HUES6 (cell line): ENCODE data around the gene KLHL20.
"Not testable (repeated sequence)": the region's sequence is repeated elsewhere in the genome, so short reads cannot be mapped to it uniquely, and the experiment has no call there.

Source experiments
- H3K27ac ChIP-seq: 2 replicates; pipeline ENCODE4 v1.7.0; 2013; ENCODE audit warnings: low read depth, mild to moderate bottlenecking, low read length, inconsistent platforms
- H3K27me3 ChIP-seq: 2 replicates; pipeline ENCODE4 v1.6.1; 2013; ENCODE audit warnings: low read length; ENCODE audit not compliant: control insufficient read depth, insufficient read depth
- H3K36me3 ChIP-seq: 2 replicates; pipeline ENCODE4 v1.6.1; 2013; ENCODE audit warnings: low read length; ENCODE audit not compliant: control insufficient read depth, insufficient read depth
- H3K4me1 ChIP-seq: 2 replicates; pipeline ENCODE4 v1.6.1; 2013; ENCODE audit warnings: low read length; ENCODE audit not compliant: control insufficient read depth, insufficient read depth
- H3K4me3 ChIP-seq: 2 replicates; pipeline ENCODE4 v1.5.1; 2013; ENCODE audit warnings: low read depth, low read length
- H3K9ac ChIP-seq: one replicate; pipeline ENCODE4 v1.6.1; 2013; ENCODE audit warnings: mild to moderate bottlenecking, low read length
- H3K9me3 ChIP-seq: 2 replicates; pipeline ENCODE4 v1.6.1; 2013; ENCODE audit warnings: low read depth, low read length; ENCODE audit not compliant: control insufficient read depth, insufficient read depth

Gene KLHL20

DNA sequence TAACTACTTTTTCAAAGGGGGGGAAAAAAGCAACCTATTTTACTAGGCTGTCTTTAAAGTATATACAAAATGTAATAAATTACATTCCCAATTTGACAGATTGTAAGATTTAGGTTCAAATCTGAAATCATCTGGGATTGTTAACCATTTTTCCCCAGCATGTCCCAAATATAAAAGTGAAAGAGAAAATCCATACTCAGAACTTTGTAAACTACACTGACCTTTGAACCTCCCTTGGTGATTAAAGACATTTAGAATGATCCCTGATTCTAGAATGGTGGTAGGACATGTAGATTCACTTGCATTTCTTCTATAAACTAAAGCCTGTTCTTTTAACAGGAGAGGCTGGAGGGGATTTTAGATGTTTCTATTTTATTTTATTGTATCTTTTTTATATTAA is 39.0 kb downstream of the KLHL20 start:
- Histone ChIP-seq H3K36me3 (peaks cover 30% of the 10 kb centered on the region), H3K4me1 (peaks cover 1% of the 10 kb centered on the region; the same call in 1 of the 2 replicates), H3K27ac (no peak overlapping the region), H3K27me3 (no peaks in the 10 kb centered on the region), H3K9ac (no peak overlapping the region), H3K4me3 (no peak overlapping the region), H3K9me3 (no peaks in the 10 kb centered on the region)

DNA sequence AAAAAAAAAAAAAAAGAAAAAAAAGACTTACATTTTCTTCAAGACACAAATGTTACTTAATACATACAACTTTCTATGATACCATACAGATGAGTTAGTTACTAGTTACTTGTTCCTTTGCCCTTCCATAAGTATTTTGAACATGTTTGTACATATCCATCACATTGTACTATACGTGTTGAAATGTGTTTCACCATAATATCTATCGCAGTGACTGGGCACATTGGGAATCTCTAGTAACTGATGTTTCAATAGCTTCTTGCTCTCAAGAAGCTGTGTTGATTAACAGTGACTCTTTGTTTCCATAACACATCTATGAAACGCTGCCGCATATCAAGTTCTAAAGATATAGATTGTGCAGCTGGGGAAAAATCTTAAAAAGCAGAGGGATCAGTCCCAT is 42.9 kb downstream of the KLHL20 start:
- Histone ChIP-seq H3K27ac (no peak overlapping the region), H3K9me3 (0 out of 2 replicates have a peak, but pooled peaks cover 2% of the 10 kb centered on the region), H3K27me3 (no peaks in the 10 kb centered on the region), H3K4me3 (no peak overlapping the region), H3K36me3 (peaks cover 33% of the 10 kb centered on the region), H3K4me1 (peaks cover 3% of the 10 kb centered on the region; the same call in 1 of the 2 replicates), H3K9ac (no peak overlapping the region)

DNA sequence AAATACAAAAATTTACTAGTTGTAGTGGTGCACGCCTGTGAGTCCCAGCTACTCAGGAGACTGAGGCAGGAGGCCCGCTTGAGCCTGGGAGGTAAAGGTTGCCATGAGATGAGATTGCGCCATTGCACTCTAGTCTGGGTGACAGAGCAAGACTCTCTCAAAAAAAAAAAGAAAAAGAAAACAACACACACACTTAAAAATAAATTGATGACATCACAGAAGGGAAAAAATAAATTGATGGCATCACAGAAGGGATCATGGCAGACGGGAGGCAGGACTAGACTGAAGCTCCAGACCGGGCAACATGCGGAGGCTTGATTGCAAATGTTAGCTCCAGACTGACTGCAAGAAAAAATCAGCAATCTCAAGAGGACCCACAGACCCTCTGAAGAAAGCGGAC is 43.3 kb downstream of the KLHL20 start:
- peaks cover 3% of the 10 kb centered on the region; the same call in 1 of the 2 replicates for H3K4me1 ChIP-seq
- H3K36me3 ChIP-seq: peaks cover 33% of the 10 kb centered on the region
- H3K27ac ChIP-seq: no peak overlapping the region
- H3K9ac ChIP-seq: no peak overlapping the region
- H3K9me3 ChIP-seq: peaks cover 2% of the 10 kb centered on the region; the same call in 1 of the 2 replicates
- no peaks in the 10 kb centered on the region for H3K27me3 ChIP-seq
- no peak overlapping the region for H3K4me3 ChIP-seq

DNA sequence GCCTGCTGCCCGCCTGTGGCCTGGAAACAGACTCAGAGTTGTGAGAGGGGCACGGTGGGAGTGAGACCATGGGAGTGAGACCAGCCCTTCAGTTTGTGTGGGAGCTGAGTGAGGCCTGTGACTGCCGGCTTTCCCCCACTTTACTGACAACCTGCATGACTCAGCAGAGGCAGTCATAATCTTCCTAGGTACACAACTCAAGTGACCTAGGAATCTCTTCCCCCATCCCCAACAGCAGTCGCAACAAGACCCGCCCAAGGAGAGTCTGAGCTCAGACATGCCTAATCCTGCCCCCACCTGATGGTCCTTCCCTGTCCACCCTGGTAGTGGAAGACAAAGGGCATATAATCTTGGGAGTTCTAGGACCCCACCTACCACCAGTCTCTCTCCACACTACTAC is 44.2 kb downstream of the KLHL20 start:
- Histone ChIP-seq H3K4me3 (no peak overlapping the region), H3K9ac (no peak overlapping the region), H3K27me3 (no peaks in the 10 kb centered on the region), H3K4me1 (peaks cover 3% of the 10 kb centered on the region; the same call in 1 of the 2 replicates), H3K36me3 (peaks cover 33% of the 10 kb centered on the region), H3K9me3 (peaks cover 6% of the 10 kb centered on the region), H3K27ac (0 out of 2 replicates have a peak overlapping the region, but pooled peaks have one; percentile 39)

DNA sequence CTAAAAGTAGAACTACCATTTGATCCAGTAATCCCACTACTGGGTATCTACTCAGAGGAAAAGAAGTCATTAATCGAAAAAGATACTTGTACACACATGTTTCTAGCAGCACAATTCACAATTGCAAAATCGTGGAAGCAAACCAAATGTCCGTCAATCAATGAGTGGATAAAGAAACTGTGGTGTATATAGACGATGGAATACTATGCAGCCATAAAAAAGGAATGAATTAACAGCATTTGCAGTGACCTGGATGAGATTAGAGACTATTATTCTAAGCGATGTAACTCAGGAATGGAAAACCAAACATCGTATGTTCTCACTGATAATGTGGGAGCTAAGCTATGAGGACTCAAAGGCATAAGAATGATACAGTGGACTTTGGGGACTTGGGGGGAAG is 49.5 kb downstream of the KLHL20 start:
- H3K4me3 ChIP-seq: not testable (repeated sequence)
- peaks cover 10% of the 10 kb centered on the region for H3K9me3 ChIP-seq

DNA sequence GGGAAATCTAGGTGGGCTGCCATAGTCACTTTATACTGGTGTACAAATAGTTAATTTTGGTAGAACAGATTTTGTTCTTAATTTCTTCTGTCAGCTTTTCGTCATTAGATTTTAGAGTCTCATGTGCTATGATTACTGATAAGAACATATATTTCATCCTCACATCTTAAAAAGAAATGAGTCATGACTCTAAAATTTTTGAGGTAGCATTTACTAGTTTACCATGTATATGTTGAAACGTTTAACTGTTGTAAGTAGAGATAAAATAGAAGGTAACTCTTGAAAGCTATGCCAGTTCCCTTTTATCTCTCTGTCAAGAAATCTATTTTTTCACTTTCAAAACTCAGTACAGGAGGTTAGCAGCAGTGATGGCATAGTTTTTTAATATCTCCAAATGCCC is 53.4 kb downstream of the KLHL20 start:
- no peak overlapping the region for H3K9ac ChIP-seq
- no peak overlapping the region for H3K4me3 ChIP-seq
- H3K27me3 ChIP-seq: no peaks in the 10 kb centered on the region
- no peak overlapping the region for H3K27ac ChIP-seq
- H3K4me1 ChIP-seq: no peaks in the 10 kb centered on the region
- H3K9me3 ChIP-seq: peaks cover 10% of the 10 kb centered on the region
- H3K36me3 ChIP-seq: no peaks in the 10 kb centered on the region; the same call in 1 of the 2 replicates

More for the DNA sequence above, 49.5 kb downstream of the KLHL20 start:
- not testable (repeated sequence) for H3K27ac ChIP-seq, H3K9ac ChIP-seq, H3K4me1 ChIP-seq, H3K27me3 ChIP-seq, H3K36me3 ChIP-seq

DNA sequence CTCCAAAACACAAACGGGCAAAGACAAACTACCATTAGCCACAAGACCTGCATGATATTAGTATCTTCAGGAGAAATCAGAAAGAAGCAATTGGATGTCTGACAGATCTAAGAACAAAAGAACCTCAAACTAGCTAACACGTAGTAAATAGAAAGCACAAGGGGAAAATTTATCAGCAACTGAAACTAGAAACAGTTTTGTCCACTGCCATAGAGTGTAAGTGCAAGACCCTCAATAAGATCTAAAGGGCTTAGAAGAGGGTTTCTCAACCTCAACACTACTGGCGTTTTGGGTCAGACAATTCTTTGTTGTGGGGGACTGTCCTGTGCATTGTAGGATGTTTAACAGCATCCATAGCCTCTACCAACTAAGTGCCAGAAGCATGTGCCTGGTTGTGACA is 54.0 kb downstream of the KLHL20 start:
- Histone ChIP-seq H3K27me3 (no peaks in the 10 kb centered on the region), H3K9ac (no peak overlapping the region), H3K4me3 (no peak overlapping the region), H3K9me3 (peaks cover 8% of the 10 kb centered on the region), H3K4me1 (no peaks in the 10 kb centered on the region), H3K36me3 (no peaks in the 10 kb centered on the region; the same call in 1 of the 2 replicates), H3K27ac (no peak overlapping the region)

DNA sequence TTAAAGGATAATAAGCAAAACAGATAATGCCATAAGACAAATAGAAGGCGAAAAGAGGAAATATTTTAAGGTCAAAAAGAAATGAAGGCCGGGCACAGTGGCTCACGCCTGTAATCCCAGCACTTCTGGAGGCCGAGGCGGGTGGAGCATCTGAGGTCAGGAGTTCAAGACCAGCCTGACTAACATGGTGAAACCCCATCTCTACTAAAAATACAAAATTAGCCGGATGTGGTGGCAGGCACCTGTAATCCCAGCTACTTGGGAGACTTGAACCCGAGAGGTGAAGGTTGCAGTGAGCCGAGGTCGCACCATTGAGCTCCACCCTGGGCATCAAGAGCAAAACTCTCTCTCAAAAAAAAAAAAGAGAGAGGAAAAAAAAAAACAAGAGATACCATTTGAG is 55.5 kb downstream of the KLHL20 start:
- H3K36me3 ChIP-seq, H3K27me3 ChIP-seq, H3K9ac ChIP-seq, H3K9me3 ChIP-seq, H3K4me1 ChIP-seq, H3K27ac ChIP-seq, H3K4me3 ChIP-seq: not testable (repeated sequence)

DNA sequence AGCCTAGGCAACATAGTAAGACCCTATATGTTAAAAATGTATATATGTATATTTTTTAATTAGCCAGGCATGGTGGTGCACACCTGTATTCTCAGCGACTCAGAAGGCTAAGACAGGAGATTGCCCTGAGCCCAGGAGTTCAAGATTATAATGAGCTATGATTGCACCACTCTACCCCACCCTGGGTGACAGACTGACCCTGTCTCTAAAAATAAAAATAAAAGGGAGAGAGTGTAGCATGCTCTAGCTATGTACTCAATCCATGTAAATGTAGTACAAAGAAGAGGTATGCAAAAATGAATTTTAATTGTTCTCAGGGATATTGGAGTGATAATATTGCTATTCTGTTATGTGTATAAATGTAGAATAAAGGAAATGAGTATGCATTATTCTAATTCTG is 56.8 kb downstream of the KLHL20 start:
- H3K9ac ChIP-seq: no peak overlapping the region
- no peaks in the 10 kb centered on the region for H3K27me3 ChIP-seq
- no peak overlapping the region for H3K27ac ChIP-seq
- no peaks in the 10 kb centered on the region for H3K9me3 ChIP-seq
- no peaks in the 10 kb centered on the region for H3K4me1 ChIP-seq
- H3K36me3 ChIP-seq: peaks cover 11% of the 10 kb centered on the region
- no peak overlapping the region for H3K4me3 ChIP-seq

DNA sequence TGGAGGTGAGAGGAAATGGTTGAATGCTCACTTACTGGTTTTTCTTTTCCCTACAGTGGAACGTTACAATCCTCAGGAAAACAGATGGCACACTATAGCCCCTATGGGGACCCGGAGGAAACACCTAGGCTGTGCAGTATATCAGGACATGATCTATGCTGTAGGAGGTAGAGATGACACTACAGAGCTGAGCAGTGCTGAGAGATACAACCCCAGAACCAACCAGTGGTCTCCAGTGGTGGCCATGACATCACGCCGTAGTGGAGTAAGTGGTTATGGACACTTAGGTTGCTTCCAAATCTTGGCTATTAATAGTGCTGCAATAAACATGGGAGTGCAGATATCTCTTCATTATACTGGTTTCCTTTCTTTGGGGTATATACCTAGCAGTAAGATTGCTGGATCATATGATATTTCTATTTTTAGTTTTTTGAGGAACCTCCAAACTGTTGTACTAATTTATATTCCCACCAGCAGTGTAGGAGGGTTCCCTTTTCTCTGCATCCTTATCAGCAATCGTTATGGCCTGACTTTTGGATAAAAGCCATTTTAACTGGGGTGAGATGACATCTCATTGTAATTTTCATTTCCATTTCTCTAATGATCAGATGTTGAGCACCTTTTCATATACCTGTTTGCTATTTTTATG is 60.9 kb downstream of the KLHL20 start:
- Histone ChIP-seq H3K9ac (no peak overlapping the region), H3K4me1 (no peaks in the 10 kb centered on the region), H3K36me3 (peaks cover 11% of the 10 kb centered on the region), H3K4me3 (no peak overlapping the region), H3K27me3 (no peaks in the 10 kb centered on the region), H3K9me3 (no peaks in the 10 kb centered on the region), H3K27ac (no peak overlapping the region)

DNA sequence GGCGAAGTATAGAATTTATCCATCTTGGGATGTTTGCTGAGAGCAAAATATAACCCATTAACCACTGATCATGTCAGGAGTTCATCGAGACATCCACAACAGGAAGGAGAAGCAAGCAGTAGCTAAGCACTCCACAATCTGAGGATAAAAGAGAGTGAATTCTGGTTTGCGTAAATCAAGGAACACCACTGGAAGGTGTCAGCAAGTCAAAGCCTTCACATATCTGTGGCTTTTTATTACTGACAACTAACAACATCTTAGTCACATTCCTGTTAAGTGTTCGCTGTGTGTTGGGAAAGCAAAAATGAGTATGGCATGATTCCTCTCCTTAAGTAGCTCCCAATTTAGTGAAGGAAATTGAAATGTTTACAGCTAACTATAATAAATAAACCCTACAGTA is 65.2 kb downstream of the KLHL20 start:
- Histone ChIP-seq H3K36me3 (peaks cover 29% of the 10 kb centered on the region), H3K4me3 (no peak overlapping the region), H3K9me3 (no peaks in the 10 kb centered on the region), H3K27ac (no peak overlapping the region), H3K4me1 (no peaks in the 10 kb centered on the region), H3K27me3 (no peaks in the 10 kb centered on the region), H3K9ac (no peak overlapping the region)
